Panc1 (cell line): ENCODE results near the gene SH3RF2.

Source experiments
- POLR2AphosphoS5 ChIP-seq: IDR thresholded peaks from 2 replicates; pipeline ENCODE4 v1.6.1; 2012; ENCODE audit warnings: mild to moderate bottlenecking, low read depth, low read length, moderate library complexity
- SIN3A ChIP-seq: IDR thresholded peaks from 2 replicates; pipeline ENCODE4 v1.6.1; 2012; ENCODE audit warnings: low read depth, mild to moderate bottlenecking, low read length, moderate library complexity, borderline replicate concordance; ENCODE audit not compliant: insufficient read depth
- TCF7L2 ChIP-seq: IDR thresholded peaks from 2 replicates; pipeline ENCODE4 v1.6.1; 2011; ENCODE audit warnings: mild to moderate bottlenecking, low read depth, low read length, inconsistent platforms
- TF ChIP-seq, protein P1 (sequence below): fragments of 450-650 bp; IDR thresholded peaks from 2 replicates; pipeline ENCODE4 v1.5.1; 2017; ENCODE audit warnings: mild to moderate bottlenecking

DNA sequence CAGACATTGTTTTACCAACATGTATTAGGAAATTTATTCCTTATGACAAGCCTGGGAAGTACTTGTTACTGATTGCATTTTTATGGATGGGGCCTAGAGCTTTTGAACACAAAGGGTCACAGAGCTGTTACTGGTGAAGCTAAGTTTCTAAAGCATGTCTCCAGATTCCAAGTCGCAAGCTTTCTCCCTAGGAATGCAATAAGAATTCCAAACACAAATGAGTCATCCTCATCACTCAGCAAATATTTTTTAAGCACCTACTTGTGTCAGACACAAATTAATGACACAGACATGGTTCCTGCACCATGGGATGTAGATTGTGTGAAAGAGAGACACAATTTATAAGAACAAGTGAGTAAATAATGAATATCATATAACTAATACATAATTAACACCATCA lies 11.0 kb upstream of the SH3RF2 start:
- TF ChIP-seq, protein P1, sequence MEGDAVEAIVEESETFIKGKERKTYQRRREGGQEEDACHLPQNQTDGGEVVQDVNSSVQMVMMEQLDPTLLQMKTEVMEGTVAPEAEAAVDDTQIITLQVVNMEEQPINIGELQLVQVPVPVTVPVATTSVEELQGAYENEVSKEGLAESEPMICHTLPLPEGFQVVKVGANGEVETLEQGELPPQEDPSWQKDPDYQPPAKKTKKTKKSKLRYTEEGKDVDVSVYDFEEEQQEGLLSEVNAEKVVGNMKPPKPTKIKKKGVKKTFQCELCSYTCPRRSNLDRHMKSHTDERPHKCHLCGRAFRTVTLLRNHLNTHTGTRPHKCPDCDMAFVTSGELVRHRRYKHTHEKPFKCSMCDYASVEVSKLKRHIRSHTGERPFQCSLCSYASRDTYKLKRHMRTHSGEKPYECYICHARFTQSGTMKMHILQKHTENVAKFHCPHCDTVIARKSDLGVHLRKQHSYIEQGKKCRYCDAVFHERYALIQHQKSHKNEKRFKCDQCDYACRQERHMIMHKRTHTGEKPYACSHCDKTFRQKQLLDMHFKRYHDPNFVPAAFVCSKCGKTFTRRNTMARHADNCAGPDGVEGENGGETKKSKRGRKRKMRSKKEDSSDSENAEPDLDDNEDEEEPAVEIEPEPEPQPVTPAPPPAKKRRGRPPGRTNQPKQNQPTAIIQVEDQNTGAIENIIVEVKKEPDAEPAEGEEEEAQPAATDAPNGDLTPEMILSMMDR: no peak
- TF ChIP-seq POLR2AphosphoS5: peak; percentile 66; the same call in 1 of the 2 replicates
- no peak for TF ChIP-seq SIN3A
- peak; percentile 82 for TF ChIP-seq TCF7L2
